ENCODE measurements around the gene PROCA1.

GRCh38 chr17:28705074-28705659 is 6.5 kb downstream of the PROCA1 start:
- TF ChIP-seq POLR2A (IDR thresholded peaks at IDR 0.05; ENCODE audit: low read length) (no peak), GATA1 (IDR thresholded peaks at IDR 0.05; ENCODE audit: low read depth, low read length) (no peak)

Measured in erythroblast (primary cell).